K562 (cell line): ENCODE results near the gene SLAIN2. TPM values are rescaled to one million over a fixed set of nuclear protein-coding genes. Genes with fewer than 3 reads are reported as not detected.

Experiments used
- ATF1 ChIP-seq, 2 experiments: fragments of 450-650 bp in 1 of 2; IDR thresholded peaks; 2 replicates each; pipeline ENCODE4 v1.6.1; 2016; ENCODE audit warnings: missing compliant biosample characterization in 1 of 2, missing genetic modification characterization in 1 of 2
- BRD9 ChIP-seq: fragments of 450-650 bp; IDR thresholded peaks from 2 replicates; pipeline ENCODE4 v1.6.1; 2018; ENCODE audit warnings: low read depth; ENCODE audit not compliant: partially characterized antibody
- CEBPB ChIP-seq: fragments of 450-650 bp; IDR thresholded peaks from 2 replicates; pipeline ENCODE4 v1.6.1; 2016; ENCODE audit warnings: missing genetic modification characterization, missing compliant biosample characterization
- KHSRP ChIP-seq: fragments of 450-650 bp; IDR thresholded peaks from 2 replicates; pipeline ENCODE4 v1.6.1; 2017
- NCOA2 ChIP-seq, 2 experiments: fragments of 450-650 bp; IDR thresholded peaks; 2 replicates each; pipeline ENCODE4 v1.6.1; 2018; ENCODE audit warnings: mild to moderate bottlenecking in 2 of 2, moderate library complexity in 1 of 2; ENCODE audit not compliant: partially characterized antibody in 2 of 2
- NELFE ChIP-seq: IDR thresholded peaks from 2 replicates; pipeline ENCODE4 v1.6.1; 2011; ENCODE audit warnings: mild to moderate bottlenecking; ENCODE audit not compliant: insufficient read depth, insufficient read length
- XRCC3 ChIP-seq: fragments of 450-650 bp; IDR thresholded peaks from 2 replicates; pipeline ENCODE4 v1.6.1; 2017; ENCODE audit warnings: mild to moderate bottlenecking, moderate library complexity
- XRCC5 ChIP-seq: fragments of 200-400 bp; formaldehyde crosslinking; IDR thresholded peaks from 2 replicates; pipeline ENCODE4 v1.6.1; 2017; ENCODE audit warnings: low read depth, mild to moderate bottlenecking, low read length
- ZNF644 ChIP-seq: fragments of 200-800 bp; sonication (Bioruptor generic); IDR thresholded peaks from 2 replicates; pipeline ENCODE4 v1.6.1; 2016; ENCODE audit warnings: low read depth, missing genetic modification characterization, missing compliant biosample characterization
- polyA plus RNA-seq, 8 experiments: library from polyadenylated mRNA; depleted of rRNA in 4 of 8; stranded (reverse) in 5 of 8; unstranded in 3 of 8; fragments of >200 nt; fragmentation: Nextera tagmentation in 2 of 8; fragmentation: Illumina TruSeq in 1 of 8; extraction: Ambion mirVana in 2 of 8; extraction: Trizol in 1 of 8; gene quantifications; 2 replicates each; pipeline versions ENCODE4 v1.2.1 to v1.2.3, GENCODE V29; 2011 to 2014; ENCODE audit warnings: inconsistent platforms in 1 of 8, missing spikeins in 1 of 8
- total RNA-seq, 7 experiments: library from RNA; depleted of rRNA in 6 of 7; stranded (reverse); fragments of >200 nt in 6 of 7; fragmentation: Illumina TruSeq in 2 of 7; extraction: Trizol in 2 of 7; gene quantifications; 2 replicates each; pipeline versions ENCODE4 v1.2.1 to v1.2.3, GENCODE V29; 2011 to 2021; ENCODE audit warnings: low replicate concordance in 1 of 7
- TF ChIP-seq, protein P1 (sequence below): fragments of 450-650 bp; formaldehyde crosslinking; IDR thresholded peaks from 2 replicates; pipeline ENCODE4 v1.4.0; 2020; ENCODE audit warnings: mild to moderate bottlenecking, moderate library complexity
- TF ChIP-seq, protein P2 (sequence below): fragments of 450-650 bp; IDR thresholded peaks from 2 replicates; pipeline ENCODE4 v1.6.1; 2017; ENCODE audit warnings: antibody characterized with exemption
- TF ChIP-seq, protein P3 (sequence below): fragments of 200-400 bp; formaldehyde crosslinking; IDR thresholded peaks from 2 replicates; pipeline ENCODE4 v1.6.1; 2017; ENCODE audit warnings: mild to moderate bottlenecking, low read depth, low read length, moderate library complexity
- TF ChIP-seq, protein P4 (sequence below), 2 experiments: IDR thresholded peaks; 2 replicates each; pipeline ENCODE4 v1.6.1; 2012; ENCODE audit warnings: improper control_type of control experiment in 2 of 2, low read depth in 2 of 2, low read length in 2 of 2, borderline replicate concordance in 1 of 2
- TF ChIP-seq, protein P5 (sequence below), 2 experiments: fragments of 450-650 bp; IDR thresholded peaks; 2 replicates each; pipeline ENCODE4 v1.6.1; 2018; ENCODE audit warnings: mild to moderate bottlenecking in 2 of 2, low read depth in 1 of 2; ENCODE audit not compliant: partially characterized antibody in 2 of 2

Gene SLAIN2
- total and polyA plus RNA-seq, 9 of the 15 experiments (the other 6 are each of a cell fraction or from before 2014, with no cell fraction given): 3.5 to 116 (median 35.0) TPM

DNA sequence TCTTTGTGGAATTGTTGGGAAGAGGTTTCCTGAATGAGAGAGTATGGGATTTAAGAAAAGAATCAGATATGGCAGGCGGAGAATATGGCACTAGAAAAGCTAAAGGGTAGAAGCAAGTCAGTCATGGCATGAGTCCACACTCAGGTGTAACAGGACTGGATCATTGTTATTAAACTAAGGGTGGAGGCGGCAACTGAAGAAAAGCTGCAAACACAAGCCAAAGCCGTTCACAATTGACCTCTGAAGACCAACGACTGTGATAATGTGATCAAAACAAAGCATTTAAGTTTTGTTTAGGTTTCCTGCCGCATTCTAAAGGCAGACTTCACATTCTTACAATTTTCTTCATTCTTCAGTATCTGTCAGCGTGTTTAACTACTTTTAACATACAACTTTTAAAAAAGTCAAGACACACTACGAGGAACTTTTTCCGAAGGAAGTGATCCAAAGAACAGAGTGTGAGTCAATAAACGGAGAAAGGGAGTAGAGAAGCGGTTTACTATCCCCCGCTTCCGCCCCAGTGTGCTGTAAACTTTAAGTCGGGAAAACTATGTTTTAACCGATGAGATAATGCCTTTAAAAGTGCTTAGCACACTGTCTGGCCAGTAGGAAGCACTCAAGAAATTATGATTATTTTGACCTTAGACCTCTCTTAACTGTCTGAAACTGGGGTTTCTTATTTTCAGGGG lies 909 bp upstream of the SLAIN2 start (continued):
- peak; percentile 73 for TF ChIP-seq BRD9
- no peak for TF ChIP-seq XRCC5
- TF ChIP-seq CEBPB (tag): no peak
- TF ChIP-seq KHSRP: no peak
- 0 out of 2 replicates have a peak, but pooled peaks have one; percentile 32 for TF ChIP-seq ZNF644 (tag)
- no peak for TF ChIP-seq NELFE
- TF ChIP-seq, protein P1, sequence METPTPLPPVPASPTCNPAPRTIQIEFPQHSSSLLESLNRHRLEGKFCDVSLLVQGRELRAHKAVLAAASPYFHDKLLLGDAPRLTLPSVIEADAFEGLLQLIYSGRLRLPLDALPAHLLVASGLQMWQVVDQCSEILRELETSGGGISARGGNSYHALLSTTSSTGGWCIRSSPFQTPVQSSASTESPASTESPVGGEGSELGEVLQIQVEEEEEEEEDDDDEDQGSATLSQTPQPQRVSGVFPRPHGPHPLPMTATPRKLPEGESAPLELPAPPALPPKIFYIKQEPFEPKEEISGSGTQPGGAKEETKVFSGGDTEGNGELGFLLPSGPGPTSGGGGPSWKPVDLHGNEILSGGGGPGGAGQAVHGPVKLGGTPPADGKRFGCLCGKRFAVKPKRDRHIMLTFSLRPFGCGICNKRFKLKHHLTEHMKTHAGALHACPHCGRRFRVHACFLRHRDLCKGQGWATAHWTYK (CRISPR knock-in tag): no peak; the same call in none of the 2 replicates
- TF ChIP-seq, protein P2, sequence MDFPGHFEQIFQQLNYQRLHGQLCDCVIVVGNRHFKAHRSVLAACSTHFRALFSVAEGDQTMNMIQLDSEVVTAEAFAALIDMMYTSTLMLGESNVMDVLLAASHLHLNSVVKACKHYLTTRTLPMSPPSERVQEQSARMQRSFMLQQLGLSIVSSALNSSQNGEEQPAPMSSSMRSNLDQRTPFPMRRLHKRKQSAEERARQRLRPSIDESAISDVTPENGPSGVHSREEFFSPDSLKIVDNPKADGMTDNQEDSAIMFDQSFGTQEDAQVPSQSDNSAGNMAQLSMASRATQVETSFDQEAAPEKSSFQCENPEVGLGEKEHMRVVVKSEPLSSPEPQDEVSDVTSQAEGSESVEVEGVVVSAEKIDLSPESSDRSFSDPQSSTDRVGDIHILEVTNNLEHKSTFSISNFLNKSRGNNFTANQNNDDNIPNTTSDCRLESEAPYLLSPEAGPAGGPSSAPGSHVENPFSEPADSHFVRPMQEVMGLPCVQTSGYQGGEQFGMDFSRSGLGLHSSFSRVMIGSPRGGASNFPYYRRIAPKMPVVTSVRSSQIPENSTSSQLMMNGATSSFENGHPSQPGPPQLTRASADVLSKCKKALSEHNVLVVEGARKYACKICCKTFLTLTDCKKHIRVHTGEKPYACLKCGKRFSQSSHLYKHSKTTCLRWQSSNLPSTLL: no peak
- TF ChIP-seq, protein P3, sequence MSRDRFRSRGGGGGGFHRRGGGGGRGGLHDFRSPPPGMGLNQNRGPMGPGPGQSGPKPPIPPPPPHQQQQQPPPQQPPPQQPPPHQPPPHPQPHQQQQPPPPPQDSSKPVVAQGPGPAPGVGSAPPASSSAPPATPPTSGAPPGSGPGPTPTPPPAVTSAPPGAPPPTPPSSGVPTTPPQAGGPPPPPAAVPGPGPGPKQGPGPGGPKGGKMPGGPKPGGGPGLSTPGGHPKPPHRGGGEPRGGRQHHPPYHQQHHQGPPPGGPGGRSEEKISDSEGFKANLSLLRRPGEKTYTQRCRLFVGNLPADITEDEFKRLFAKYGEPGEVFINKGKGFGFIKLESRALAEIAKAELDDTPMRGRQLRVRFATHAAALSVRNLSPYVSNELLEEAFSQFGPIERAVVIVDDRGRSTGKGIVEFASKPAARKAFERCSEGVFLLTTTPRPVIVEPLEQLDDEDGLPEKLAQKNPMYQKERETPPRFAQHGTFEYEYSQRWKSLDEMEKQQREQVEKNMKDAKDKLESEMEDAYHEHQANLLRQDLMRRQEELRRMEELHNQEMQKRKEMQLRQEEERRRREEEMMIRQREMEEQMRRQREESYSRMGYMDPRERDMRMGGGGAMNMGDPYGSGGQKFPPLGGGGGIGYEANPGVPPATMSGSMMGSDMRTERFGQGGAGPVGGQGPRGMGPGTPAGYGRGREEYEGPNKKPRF: no peak
- TF ChIP-seq ATF1 (CRISPR knock-in tag; IDR thresholded peaks at IDR 0.05): no peak
- TF ChIP-seq ATF1 (tag; IDR thresholded peaks at IDR 0.05): no peak
- no peak for TF ChIP-seq NCOA2 (IDR thresholded peaks at IDR 0.05; ENCODE audit: partially characterized antibody in 2 of 2)
- TF ChIP-seq, protein P4, sequence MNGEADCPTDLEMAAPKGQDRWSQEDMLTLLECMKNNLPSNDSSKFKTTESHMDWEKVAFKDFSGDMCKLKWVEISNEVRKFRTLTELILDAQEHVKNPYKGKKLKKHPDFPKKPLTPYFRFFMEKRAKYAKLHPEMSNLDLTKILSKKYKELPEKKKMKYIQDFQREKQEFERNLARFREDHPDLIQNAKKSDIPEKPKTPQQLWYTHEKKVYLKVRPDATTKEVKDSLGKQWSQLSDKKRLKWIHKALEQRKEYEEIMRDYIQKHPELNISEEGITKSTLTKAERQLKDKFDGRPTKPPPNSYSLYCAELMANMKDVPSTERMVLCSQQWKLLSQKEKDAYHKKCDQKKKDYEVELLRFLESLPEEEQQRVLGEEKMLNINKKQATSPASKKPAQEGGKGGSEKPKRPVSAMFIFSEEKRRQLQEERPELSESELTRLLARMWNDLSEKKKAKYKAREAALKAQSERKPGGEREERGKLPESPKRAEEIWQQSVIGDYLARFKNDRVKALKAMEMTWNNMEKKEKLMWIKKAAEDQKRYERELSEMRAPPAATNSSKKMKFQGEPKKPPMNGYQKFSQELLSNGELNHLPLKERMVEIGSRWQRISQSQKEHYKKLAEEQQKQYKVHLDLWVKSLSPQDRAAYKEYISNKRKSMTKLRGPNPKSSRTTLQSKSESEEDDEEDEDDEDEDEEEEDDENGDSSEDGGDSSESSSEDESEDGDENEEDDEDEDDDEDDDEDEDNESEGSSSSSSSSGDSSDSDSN (IDR thresholded peaks at IDR 0.05; ENCODE audit: borderline replicate concordance in 1 of 2, low read depth in 2 of 2, low read length in 2 of 2): peak in 1 of 2 experiments; percentile 54; a peak in 1 of 4 replicates
- no peak for TF ChIP-seq XRCC3
- TF ChIP-seq, protein P5, sequence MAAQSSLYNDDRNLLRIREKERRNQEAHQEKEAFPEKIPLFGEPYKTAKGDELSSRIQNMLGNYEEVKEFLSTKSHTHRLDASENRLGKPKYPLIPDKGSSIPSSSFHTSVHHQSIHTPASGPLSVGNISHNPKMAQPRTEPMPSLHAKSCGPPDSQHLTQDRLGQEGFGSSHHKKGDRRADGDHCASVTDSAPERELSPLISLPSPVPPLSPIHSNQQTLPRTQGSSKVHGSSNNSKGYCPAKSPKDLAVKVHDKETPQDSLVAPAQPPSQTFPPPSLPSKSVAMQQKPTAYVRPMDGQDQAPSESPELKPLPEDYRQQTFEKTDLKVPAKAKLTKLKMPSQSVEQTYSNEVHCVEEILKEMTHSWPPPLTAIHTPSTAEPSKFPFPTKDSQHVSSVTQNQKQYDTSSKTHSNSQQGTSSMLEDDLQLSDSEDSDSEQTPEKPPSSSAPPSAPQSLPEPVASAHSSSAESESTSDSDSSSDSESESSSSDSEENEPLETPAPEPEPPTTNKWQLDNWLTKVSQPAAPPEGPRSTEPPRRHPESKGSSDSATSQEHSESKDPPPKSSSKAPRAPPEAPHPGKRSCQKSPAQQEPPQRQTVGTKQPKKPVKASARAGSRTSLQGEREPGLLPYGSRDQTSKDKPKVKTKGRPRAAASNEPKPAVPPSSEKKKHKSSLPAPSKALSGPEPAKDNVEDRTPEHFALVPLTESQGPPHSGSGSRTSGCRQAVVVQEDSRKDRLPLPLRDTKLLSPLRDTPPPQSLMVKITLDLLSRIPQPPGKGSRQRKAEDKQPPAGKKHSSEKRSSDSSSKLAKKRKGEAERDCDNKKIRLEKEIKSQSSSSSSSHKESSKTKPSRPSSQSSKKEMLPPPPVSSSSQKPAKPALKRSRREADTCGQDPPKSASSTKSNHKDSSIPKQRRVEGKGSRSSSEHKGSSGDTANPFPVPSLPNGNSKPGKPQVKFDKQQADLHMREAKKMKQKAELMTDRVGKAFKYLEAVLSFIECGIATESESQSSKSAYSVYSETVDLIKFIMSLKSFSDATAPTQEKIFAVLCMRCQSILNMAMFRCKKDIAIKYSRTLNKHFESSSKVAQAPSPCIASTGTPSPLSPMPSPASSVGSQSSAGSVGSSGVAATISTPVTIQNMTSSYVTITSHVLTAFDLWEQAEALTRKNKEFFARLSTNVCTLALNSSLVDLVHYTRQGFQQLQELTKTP (IDR thresholded peaks at IDR 0.05; ENCODE audit: low read depth in 1 of 2, partially characterized antibody in 2 of 2): peak in 1 of 2 experiments; percentile 43
